Endothelial cell of umbilical vein (primary cell): ENCODE data around the gene NEU4. TPM values are rescaled to one million over a fixed set of nuclear protein-coding genes. Genes with fewer than 3 reads are reported as not detected.

Experiments
- BruUV-seq: library from RNA; stranded (reverse); fragments of 400-500 nt; replicated peaks from 2 replicates; lab custom pipeline; 2021; lab: Mats Ljungman, UMichigan
- CTCF ChIA-PET: fragments of 300-600, 350-600 bp; sonication (Branson Sonifier 250); formaldehyde crosslinking; loops from one replicate; lab custom pipeline; 2021; ENCODE audit warnings: antibody characterized with exemption, inconsistent platforms; lab: Charles Lee
- POLR2A ChIA-PET: fragments of 300-600, 350-600 bp; sonication (Branson Sonifier 250); formaldehyde crosslinking; loops from one replicate; lab custom pipeline; 2021; ENCODE audit warnings: antibody characterized with exemption, inconsistent platforms; lab: Charles Lee
- DNase-seq: peaks from one replicate; pipeline ENCODE4 v3.0.0-alpha.2; 2011; ENCODE audit warnings: low read depth, low spot score
- FAIRE-seq: peaks from 2 replicates; lab custom pipeline; 2011; peaks lifted over from hg19 to GRCh38; lab: Jason Lieb, UNC
- H2AFZ ChIP-seq: 2 replicates; pipeline ENCODE4 v1.6.0; 2012; ENCODE audit warnings: low read depth, low read length, control low read depth, inconsistent platforms
- H3K27ac ChIP-seq: 2 replicates; pipeline ENCODE4 v1.5.1; 2011; ENCODE audit warnings: low read depth, mild to moderate bottlenecking, control low read depth, low read length, moderate library complexity; ENCODE audit not compliant: insufficient read depth
- H3K27me3 ChIP-seq, 2 experiments: 2 replicates each; pipeline versions ENCODE4 v1.6.0 to v1.6.1; 2011; ENCODE audit warnings: low read length in 2 of 2, mixed read lengths in 1 of 2; ENCODE audit not compliant: control insufficient read depth in 2 of 2, insufficient read depth in 2 of 2
- H3K36me3 ChIP-seq, 2 experiments: 2 replicates in 1 of 2; 3 replicates in 1 of 2; pipeline ENCODE4 v1.5.1; 2011; ENCODE audit warnings: low read length in 2 of 2, mild to moderate bottlenecking in 1 of 2, moderate library complexity in 1 of 2; ENCODE audit not compliant: control insufficient read depth in 2 of 2, insufficient read depth in 2 of 2; ENCODE audit errors: extremely low read depth in 1 of 2
- H3K4me1 ChIP-seq: 3 replicates; pipeline ENCODE4 v1.5.1; 2011; ENCODE audit warnings: mild to moderate bottlenecking, low read length; ENCODE audit not compliant: control insufficient read depth, insufficient read depth; ENCODE audit errors: extremely low read depth
- H3K4me2 ChIP-seq: 2 replicates; pipeline ENCODE4 v1.6.1; 2011; ENCODE audit warnings: low read length, control low read depth, mixed read lengths; ENCODE audit not compliant: insufficient read depth
- H3K4me3 ChIP-seq, 3 experiments: fragments of 200-600 bp in 1 of 3; sonication (generic), shearing (Covaris generic) in 1 of 3; replicated peaks in 1 of 3; 2 replicates each; pipeline ENCODE4 v1.5.1; 2011 to 2016; ENCODE audit warnings: control low read depth in 3 of 3, low read length in 3 of 3, mild to moderate bottlenecking in 2 of 3, inconsistent platforms in 1 of 3, low read depth in 1 of 3, moderate library complexity in 1 of 3; ENCODE audit not compliant: insufficient read depth in 1 of 3
- H3K79me2 ChIP-seq: 2 replicates; pipeline ENCODE4 v1.6.0; 2012; ENCODE audit warnings: low read length, inconsistent platforms; ENCODE audit not compliant: control insufficient read depth, insufficient read depth
- H3K9ac ChIP-seq: replicated peaks from 2 replicates; pipeline ENCODE3; 2011; ENCODE audit warnings: low read length, control low read depth; ENCODE audit not compliant: insufficient read depth; ENCODE audit errors: extremely low read depth
- H3K9me1 ChIP-seq: replicated peaks from 3 replicates; pipeline ENCODE4 v1.6.0; 2011; ENCODE audit warnings: mild to moderate bottlenecking, low read length; ENCODE audit not compliant: control insufficient read depth, insufficient read depth; ENCODE audit errors: extremely low read depth
- H3K9me3 ChIP-seq: replicated peaks from 2 replicates; pipeline ENCODE4 v1.5.1; 2012; ENCODE audit warnings: low read length, inconsistent platforms; ENCODE audit not compliant: control insufficient read depth, insufficient read depth
- H4K20me1 ChIP-seq: replicated peaks from 2 replicates; pipeline ENCODE3; 2011; ENCODE audit warnings: mild to moderate bottlenecking, low read length; ENCODE audit not compliant: control insufficient read depth, insufficient read depth; ENCODE audit errors: extremely low read depth
- EZH2 ChIP-seq: IDR thresholded peaks from 2 replicates; pipeline ENCODE4 v1.6.1; 2012; ENCODE audit warnings: borderline replicate concordance, low read depth, mild to moderate bottlenecking, moderate library complexity, low read length, inconsistent platforms; ENCODE audit not compliant: severe bottlenecking
- FOS ChIP-seq: IDR thresholded peaks from 2 replicates; pipeline ENCODE4 v1.6.1; 2011; ENCODE audit warnings: mild to moderate bottlenecking, low read length, moderate library complexity, borderline replicate concordance; ENCODE audit not compliant: insufficient read depth
- GATA2 ChIP-seq: IDR thresholded peaks from 2 replicates; pipeline ENCODE4 v1.7.0; 2011; ENCODE audit warnings: low read depth, mild to moderate bottlenecking, moderate library complexity, mixed read lengths, low read length; ENCODE audit not compliant: insufficient read length, insufficient read depth
- JUN ChIP-seq: IDR thresholded peaks from 2 replicates; pipeline ENCODE4 v1.6.1; 2011; ENCODE audit warnings: borderline replicate concordance, low read depth; ENCODE audit not compliant: insufficient read length, insufficient read depth
- MYC ChIP-seq: IDR thresholded peaks from one replicate; pipeline ENCODE4 v1.6.1; 2011; ENCODE audit warnings: mild to moderate bottlenecking, low read depth, low read length
- POLR2A ChIP-seq: IDR thresholded peaks from 2 replicates; pipeline ENCODE4 v1.6.1; 2012; ENCODE audit warnings: low read depth, mild to moderate bottlenecking, control low read depth, low read length
- POLR2AphosphoS5 ChIP-seq: IDR thresholded peaks from 2 replicates; pipeline ENCODE4 v1.6.1; 2012; ENCODE audit warnings: low read depth, mild to moderate bottlenecking, control low read depth, low read length, moderate library complexity; ENCODE audit not compliant: insufficient read depth
- dilution Hi-C: fragments of 300-500 bp; cut with MboI; formaldehyde crosslinking; loops from one replicate; pipeline ENCODE4 v1.15.0; 2019; ENCODE audit warnings: low sequenced_read_pairs; ENCODE audit not compliant: extremely low pct_ligation_motif_present
- intact Hi-C: fragments of 100-400 bp; cut with micrococcal nuclease; formaldehyde crosslinking; loops from one replicate; pipeline ENCODE4 v1.10.0; 2022
- polyA plus RNA-seq, 4 experiments: library from polyadenylated mRNA; depleted of rRNA in 3 of 4; stranded (reverse) in 3 of 4; unstranded in 1 of 4; fragments of >200 nt; gene quantifications; 2 replicates each; pipeline versions ENCODE4 v1.2.1 to v1.2.3, GENCODE V29; 2011 to 2012; ENCODE audit warnings: missing spikeins in 1 of 4
- total RNA-seq: library from RNA; stranded (reverse); gene quantifications from 2 replicates; pipeline ENCODE4 v1.2.3, GENCODE V29; 2021
- TF ChIP-seq, protein P1 (sequence below), 2 donors: IDR thresholded peaks; 1 replicate in 1 of 2; 2 replicates in 1 of 2; pipeline ENCODE4 v1.5.1; 2011; ENCODE audit warnings: low read length in 2 of 2, mild to moderate bottlenecking in 2 of 2, moderate library complexity in 2 of 2, control low read depth in 1 of 2, inconsistent platforms in 1 of 2, low read depth in 1 of 2; ENCODE audit not compliant: insufficient read depth in 1 of 2; ENCODE audit errors: extremely low read depth in 1 of 2
- TF ChIP-seq, protein P2 (sequence below): IDR thresholded peaks from 2 replicates; pipeline ENCODE4 v1.6.1; 2011; ENCODE audit not compliant: insufficient read depth, insufficient read length

The NEU4 gene
- total and polyA plus RNA-seq, 2 donors (not counting 3 experiments of a cell fraction or from before 2014, with no cell fraction given): not detected

DNA sequence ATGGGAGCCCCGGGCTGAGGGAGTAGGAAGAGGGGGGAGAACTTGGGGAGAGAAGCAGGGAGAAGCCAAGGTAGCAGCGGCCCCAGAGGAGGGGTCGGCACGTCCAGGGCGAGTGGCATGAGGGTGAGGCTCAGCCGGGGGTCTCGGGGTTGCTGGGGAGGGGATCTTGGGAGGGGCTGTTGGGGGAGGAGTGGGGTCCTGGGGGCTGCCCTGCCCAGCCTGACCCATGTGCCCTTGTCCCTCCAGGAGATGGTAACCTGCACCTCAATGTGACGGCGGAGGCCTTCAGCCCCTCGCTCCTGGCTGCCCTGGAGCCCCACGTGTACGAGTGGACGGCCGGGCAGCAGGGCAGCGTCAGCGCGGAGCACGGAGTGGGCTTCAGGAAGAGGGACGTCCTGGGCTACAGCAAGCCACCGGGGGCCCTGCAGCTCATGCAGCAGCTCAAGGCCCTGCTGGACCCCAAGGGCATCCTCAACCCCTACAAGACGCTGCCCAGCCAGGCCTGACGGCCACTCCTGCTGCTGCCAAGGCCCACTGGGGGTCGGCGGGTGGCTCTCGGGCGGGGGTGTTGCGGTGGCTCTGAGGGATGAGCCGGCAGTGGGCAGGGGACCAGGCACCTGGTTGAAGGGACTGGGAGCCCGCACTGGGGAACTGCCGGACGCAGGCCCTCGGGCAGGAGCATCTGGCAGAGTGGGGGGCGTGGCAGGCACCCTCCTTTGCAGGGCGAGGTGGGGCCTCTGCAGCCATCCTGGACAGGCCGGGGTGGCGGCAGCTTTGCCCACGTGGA lies 41.3 kb upstream of the NEU4 start:
- no peaks in the 10 kb centered on the region for H3K9me1 ChIP-seq
- FAIRE-seq (no peak), DNase-seq (no peak)
- H3K9me3 ChIP-seq: no peaks in the 10 kb centered on the region
- intact Hi-C loops: no loop called here
- ChIA-PET POLR2A (no interaction called here), CTCF (no interaction called here)
- peaks cover 0 to 2% of the 10 kb centered on the region in 2 experiments for H3K36me3 ChIP-seq
- no peaks in the 10 kb centered on the region for H4K20me1 ChIP-seq
- no peak for TF ChIP-seq POLR2AphosphoS5
- TF ChIP-seq GATA2: no peak
- no peak for TF ChIP-seq FOS
- TF ChIP-seq, protein P1, sequence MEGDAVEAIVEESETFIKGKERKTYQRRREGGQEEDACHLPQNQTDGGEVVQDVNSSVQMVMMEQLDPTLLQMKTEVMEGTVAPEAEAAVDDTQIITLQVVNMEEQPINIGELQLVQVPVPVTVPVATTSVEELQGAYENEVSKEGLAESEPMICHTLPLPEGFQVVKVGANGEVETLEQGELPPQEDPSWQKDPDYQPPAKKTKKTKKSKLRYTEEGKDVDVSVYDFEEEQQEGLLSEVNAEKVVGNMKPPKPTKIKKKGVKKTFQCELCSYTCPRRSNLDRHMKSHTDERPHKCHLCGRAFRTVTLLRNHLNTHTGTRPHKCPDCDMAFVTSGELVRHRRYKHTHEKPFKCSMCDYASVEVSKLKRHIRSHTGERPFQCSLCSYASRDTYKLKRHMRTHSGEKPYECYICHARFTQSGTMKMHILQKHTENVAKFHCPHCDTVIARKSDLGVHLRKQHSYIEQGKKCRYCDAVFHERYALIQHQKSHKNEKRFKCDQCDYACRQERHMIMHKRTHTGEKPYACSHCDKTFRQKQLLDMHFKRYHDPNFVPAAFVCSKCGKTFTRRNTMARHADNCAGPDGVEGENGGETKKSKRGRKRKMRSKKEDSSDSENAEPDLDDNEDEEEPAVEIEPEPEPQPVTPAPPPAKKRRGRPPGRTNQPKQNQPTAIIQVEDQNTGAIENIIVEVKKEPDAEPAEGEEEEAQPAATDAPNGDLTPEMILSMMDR (IDR thresholded peaks at IDR 0.05; ENCODE audit: extremely low read depth in 1 of 2, insufficient read depth in 1 of 2, low read depth in 1 of 2, low read length in 2 of 2): no peak
- no peak for TF ChIP-seq EZH2
- no peak for TF ChIP-seq MYC
- TF ChIP-seq POLR2A: no peak
- TF ChIP-seq, protein P2, sequence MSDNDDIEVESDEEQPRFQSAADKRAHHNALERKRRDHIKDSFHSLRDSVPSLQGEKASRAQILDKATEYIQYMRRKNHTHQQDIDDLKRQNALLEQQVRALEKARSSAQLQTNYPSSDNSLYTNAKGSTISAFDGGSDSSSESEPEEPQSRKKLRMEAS: no peak
- TF ChIP-seq JUN: no peak
- H2AFZ ChIP-seq: no peak overlapping the region
- dilution Hi-C loops: no loop called here
- no peak overlapping the region for H3K4me2 ChIP-seq
- no peak overlapping the region for H3K9ac ChIP-seq
- no peaks in the 10 kb centered on the region for H3K79me2 ChIP-seq
- no peak overlapping the region for H3K27ac ChIP-seq
- H3K27me3 ChIP-seq: no peaks in the 10 kb centered on the region
- BruUV-seq: no TSS peak
- peaks cover 2% of the 10 kb centered on the region for H3K4me1 ChIP-seq
- no peak overlapping the region for H3K4me3 ChIP-seq
